GM21529 (cell line): ENCODE results near the gene HOXD8.

Experiments used
- ATAC-seq: cut with Tn5 transposase; IDR thresholded peaks from one replicate; pipeline ENCODE4 v1.9.1; 2021; ENCODE audit not compliant: unreplicated experiment

Gene HOXD8

DNA sequence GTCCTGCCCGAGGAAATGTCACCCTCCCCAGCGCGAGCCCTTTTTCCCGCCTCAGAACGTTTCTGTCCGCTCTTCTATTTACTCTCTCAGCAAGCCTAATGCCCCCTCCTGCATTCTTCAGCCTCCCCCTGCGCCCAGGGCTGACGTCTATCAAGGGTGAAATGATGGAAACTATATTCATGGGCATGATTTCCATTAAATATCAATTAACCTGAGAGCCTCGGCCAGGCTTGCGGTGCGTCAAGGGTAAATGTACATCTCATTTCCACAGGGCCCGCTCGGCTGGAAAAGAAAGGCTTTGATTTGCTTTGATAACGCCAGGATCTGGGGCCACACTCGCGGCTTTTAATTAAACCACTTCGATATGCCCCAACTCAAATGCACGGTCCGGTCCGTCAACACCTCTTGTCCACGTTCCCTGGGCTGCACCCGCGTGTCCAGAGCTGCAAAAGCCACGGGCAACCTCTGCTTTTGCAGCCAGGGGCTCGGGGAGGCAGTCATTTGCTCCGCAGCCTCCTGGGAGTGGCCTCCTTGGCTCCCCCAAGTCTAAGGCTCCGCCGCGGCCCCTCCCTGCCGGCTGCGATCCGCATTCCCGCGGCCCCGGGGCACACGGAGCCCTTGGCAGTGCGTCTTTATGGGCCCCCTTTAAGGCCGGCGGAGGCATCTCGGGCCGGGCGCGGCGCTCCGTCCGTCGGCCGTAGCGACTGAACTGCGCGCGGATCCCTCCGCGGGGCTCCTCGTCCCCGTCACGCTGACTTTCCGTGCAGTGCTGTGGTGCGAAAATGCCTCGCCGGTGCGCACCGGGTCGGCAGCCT is at the start of gene HOXD8:
Gene HOXD8, plus strand, starts transcription at position 724 of the 815 bp plus-strand sequence. CDS start 662 bp downstream, outside the sequence.
- no peak for ATAC-seq

GRCh38 chr2:176079831-176080539 is 49.5 kb upstream of the HOXD8 start:
- no peak for ATAC-seq

GRCh38 chr2:176080540-176081375 is 48.7 kb upstream of the HOXD8 start:
- no peak for ATAC-seq

GRCh38 chr2:176081376-176081836 is 48.1 kb upstream of the HOXD8 start:
- no peak for ATAC-seq

GRCh38 chr2:176081837-176082524 is 47.5 kb upstream of the HOXD8 start:
- ATAC-seq = no peak

DNA sequence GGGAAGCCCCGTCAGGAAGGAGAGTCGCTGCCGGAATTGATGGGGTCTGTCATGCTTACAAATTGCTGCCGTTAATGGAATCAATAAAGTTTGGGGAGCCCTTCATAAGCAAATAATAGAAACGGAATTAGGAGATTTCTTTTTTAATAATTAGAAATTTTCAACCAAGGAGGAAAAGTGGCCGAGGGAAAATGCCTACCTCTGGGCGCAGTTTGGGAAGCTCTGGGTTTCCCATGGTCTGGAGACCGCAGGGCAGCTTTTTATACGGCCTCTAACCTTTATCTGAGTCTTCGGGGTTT is 47.0 kb upstream of the HOXD8 start:
- ATAC-seq = no peak

- ATAC-seq = no peak
Observed at GRCh38 chr2:176082824-176083751, 46.4 kb upstream of the HOXD8 start.

- no peak for ATAC-seq
Observed at GRCh38 chr2:176083796-176084261, 45.7 kb upstream of the HOXD8 start, which contains the start of gene EVX2. Gene EVX2 (minus strand): TSS chr2:176083962. CDS start chr2:176083776, 186 bp downstream.

GRCh38 chr2:176084611-176085119 is 44.8 kb upstream of the HOXD8 start:
- no peak for ATAC-seq

GRCh38 chr2:176085120-176085788 is 44.3 kb upstream of the HOXD8 start:
- no peak for ATAC-seq

GRCh38 chr2:176085861-176086771 is 43.4 kb upstream of the HOXD8 start:
- ATAC-seq = no peak

DNA sequence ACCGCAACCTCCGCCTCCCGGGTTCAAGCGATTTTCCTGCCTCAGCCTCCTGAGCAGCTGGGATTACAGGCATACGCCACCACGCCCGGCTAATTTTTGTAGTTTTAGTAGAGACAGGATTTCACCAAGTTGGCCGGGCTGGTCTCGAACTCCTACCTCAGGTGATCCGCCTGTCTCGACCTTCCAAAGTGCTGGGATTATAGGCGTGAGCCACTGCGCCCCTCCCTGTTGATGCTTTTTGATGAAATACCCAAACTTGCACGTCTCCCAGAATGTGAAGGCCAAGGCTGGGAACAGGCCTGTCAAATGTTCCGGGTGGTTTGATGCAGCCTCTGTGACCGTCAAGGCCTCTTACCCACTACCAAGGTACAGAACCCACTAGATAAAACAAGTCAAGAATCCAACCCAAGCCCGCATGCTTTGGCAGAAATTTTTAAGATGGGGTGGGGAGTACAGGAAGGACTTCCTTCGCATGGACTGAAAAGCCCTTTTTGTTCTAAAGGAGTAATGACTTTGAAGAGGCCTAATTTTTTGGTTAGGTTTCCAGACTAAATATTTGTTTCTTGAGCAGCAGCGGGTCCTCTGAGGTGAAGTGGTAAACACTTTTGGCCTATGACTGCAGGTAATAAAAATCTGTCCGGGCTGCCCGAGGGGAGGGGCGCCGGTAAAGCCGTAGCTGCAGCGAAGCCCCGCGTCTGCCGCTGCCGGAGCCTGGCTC is 42.0 kb upstream of the HOXD8 start:
- no peak for ATAC-seq

DNA sequence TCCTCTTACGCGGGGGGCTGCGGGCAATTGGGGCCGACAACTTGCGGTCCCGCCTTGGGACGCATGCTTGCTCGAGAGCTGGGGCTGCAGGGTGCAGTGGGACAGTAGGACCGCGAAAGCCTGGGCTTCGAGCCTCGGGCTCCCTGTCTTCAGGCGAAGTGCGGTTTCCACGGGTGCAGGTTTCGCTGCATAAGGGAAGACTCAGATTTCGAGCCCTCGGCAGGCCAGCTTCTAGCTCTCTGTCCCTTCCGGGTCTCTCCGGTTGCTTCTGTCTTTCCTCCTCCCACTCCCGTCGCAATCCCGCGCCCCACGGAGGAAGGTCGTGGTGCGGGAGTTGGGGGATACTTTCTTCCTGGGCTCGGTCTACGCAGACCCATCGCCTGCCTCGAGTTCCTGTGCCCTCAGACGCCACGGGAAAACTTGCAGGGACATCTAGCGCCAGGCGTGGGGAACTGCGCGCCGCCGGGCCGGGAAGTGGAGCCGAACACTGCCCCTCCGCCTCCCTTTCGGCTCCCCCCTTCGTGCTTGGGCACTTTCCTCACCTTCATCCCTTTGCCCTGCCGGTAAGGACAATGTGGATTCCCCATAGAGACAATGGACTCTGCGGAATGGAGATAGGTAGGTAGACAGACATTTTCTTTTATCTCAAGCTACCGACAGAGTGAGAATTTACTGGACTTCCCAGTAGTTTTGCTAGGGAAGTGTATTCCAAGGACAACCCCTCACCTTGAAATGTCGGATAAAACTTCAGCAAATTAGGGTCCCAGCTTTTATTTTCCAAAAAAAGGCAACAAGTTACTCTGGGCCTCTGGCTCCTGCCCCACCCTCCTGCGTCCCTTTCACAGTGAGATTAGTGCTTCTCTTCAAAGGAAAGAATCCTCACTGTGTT is 41.2 kb upstream of the HOXD8 start:
- no peak for ATAC-seq

GRCh38 chr2:176088937-176089842 is 40.3 kb upstream of the HOXD8 start:
- ATAC-seq = no peak

DNA sequence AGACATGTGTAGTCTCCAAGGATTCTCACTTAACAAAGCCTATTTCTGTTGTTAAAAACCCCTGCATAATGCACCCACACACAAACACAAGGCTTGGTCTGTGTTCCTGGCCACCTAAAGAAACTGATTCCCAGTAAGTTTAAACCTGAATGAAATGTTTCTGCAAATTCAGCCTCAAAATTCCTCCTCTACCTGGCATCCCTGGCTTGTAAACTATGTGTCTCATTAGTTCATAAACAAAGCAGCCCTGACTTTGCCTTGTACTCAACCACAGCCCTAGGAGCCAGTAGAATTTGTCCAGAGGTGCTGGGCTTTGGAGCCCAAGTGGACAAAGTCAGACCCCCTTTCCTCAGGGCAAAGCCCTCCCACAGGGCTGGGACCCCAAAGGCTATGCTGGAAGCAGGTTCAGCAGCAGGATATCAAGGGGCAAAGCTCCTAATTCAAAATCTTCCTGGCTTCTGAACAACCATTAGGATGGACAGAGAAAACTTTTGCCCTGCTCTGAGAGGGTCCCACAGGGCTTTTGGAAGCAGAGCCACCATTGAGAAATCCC is 39.6 kb upstream of the HOXD8 start:
- no peak for ATAC-seq
